ENCODE measurements around the gene GLIPR1L2.

Gene GLIPR1L2

DNA sequence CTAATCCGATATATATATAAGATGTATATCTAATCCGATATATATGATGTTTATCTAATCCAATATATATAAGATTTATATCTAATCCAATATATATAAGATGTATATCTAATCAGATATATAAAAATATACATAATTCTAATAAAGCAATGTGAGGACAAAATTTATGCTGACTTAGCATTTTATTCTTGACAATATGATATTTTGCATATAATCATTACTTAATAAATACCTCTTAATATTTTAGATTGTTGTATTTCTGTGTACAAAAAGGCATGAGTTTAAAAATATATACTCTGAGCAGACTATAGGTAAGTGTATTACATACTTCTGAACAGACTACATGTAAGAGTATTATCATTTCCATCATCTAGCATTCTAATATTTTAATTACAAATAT, 18.9 kb downstream of the GLIPR1L2 start:
- Mint-ChIP-seq H3K36me3 (ENCODE audit: low read depth) (no peaks in the 10 kb centered on the region), H3K4me1 (no peaks in the 10 kb centered on the region), H3K4me3 (no peak overlapping the region), H3K9me3 (peaks cover 5% of the 10 kb centered on the region), H3K27ac (no peak overlapping the region), H3K27me3 (ENCODE audit: low read depth, poor library complexity) (no peaks in the 10 kb centered on the region)
- no peak for DNase-seq
- TF ChIP-seq, protein P1, sequence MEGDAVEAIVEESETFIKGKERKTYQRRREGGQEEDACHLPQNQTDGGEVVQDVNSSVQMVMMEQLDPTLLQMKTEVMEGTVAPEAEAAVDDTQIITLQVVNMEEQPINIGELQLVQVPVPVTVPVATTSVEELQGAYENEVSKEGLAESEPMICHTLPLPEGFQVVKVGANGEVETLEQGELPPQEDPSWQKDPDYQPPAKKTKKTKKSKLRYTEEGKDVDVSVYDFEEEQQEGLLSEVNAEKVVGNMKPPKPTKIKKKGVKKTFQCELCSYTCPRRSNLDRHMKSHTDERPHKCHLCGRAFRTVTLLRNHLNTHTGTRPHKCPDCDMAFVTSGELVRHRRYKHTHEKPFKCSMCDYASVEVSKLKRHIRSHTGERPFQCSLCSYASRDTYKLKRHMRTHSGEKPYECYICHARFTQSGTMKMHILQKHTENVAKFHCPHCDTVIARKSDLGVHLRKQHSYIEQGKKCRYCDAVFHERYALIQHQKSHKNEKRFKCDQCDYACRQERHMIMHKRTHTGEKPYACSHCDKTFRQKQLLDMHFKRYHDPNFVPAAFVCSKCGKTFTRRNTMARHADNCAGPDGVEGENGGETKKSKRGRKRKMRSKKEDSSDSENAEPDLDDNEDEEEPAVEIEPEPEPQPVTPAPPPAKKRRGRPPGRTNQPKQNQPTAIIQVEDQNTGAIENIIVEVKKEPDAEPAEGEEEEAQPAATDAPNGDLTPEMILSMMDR (IDR thresholded peaks at IDR 0.05): no peak

DNA sequence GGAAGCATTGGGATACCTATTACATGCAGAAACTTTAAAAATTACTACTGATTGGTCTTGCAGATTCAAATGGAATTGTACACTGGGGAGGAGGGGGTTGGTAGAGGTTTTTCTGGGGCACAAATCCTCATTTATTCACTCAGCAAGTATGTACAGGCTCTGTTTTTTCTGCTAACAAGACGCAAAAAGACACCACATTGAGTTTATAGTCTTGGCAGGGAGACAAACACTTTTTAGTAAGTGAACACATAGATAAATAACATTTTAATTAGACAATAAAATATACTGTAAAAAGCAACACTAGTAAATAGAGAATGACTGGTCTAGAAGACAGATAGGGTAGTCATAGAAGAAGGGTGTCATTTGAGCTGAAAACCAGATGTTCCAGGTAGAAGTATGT, 23.8 kb downstream of the GLIPR1L2 start:
- Mint-ChIP-seq H3K9me3 (peaks cover 6% of the 10 kb centered on the region), H3K4me1 (no peaks in the 10 kb centered on the region), H3K4me3 (no peak overlapping the region)

DNA sequence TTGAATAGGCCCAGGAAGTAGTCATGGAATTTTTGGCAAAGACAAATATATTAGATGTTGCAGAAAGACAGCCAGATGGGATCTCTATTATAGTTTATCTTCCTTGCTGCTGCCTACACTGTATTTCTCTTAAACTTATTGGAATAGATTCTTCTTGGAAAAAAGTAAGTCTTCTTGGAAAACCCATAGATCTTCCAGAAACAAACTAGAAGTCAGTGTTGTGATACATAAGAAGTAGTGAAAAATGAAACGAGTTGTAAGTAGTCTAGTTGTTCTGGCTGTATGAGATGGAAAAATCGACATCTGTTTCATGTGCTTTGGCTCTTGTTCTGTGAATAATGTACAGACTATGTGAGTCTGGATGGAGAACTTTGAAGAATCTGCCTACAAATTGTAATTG, 29.0 kb downstream of the GLIPR1L2 start:
- TF ChIP-seq, protein P1 (IDR thresholded peaks at IDR 0.05): no peak
- no peaks in the 10 kb centered on the region for H3K36me3 Mint-ChIP-seq (ENCODE audit: low read depth)
- no peaks in the 10 kb centered on the region for H3K27me3 Mint-ChIP-seq (ENCODE audit: low read depth, poor library complexity)
- H3K4me3 Mint-ChIP-seq: no peak overlapping the region
- no peak for DNase-seq
- H3K9me3 Mint-ChIP-seq: peaks cover 16% of the 10 kb centered on the region
- H3K4me1 Mint-ChIP-seq: no peaks in the 10 kb centered on the region
- no peak overlapping the region for H3K27ac Mint-ChIP-seq

More for the DNA sequence above, 23.8 kb downstream of the GLIPR1L2 start:
- DNase-seq: no peak
- Mint-ChIP-seq H3K27me3 (ENCODE audit: low read depth, poor library complexity) (no peaks in the 10 kb centered on the region), H3K36me3 (ENCODE audit: low read depth) (no peaks in the 10 kb centered on the region), H3K27ac (no peak overlapping the region)
- TF ChIP-seq, protein P1 (IDR thresholded peaks at IDR 0.05): no peak

DNA sequence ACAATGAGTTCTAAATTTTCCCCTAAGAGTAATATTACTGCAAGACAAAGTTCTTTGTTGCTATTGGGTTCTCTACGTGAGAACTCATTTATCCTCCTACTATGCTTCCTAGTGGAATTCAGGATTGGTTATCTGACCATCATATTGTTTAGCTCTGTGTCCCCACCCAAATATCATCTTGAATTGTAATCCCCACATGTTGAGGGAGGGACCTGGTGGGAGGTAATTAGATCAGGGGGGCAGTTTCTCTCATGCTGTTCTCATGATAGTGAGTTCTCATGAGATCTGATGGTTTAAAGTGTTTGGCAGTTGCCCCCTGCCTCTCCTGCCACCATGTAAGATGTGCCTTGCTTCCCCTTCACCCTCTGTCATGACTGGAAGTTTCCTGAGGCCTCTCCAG, 36.6 kb downstream of the GLIPR1L2 start:
- H3K4me1 Mint-ChIP-seq: no peaks in the 10 kb centered on the region
- DNase-seq: no peak
- peaks cover 6% of the 10 kb centered on the region for H3K36me3 Mint-ChIP-seq (ENCODE audit: low read depth)
- H3K27me3 Mint-ChIP-seq (ENCODE audit: low read depth, poor library complexity): no peaks in the 10 kb centered on the region
- peaks cover 47% of the 10 kb centered on the region for H3K9me3 Mint-ChIP-seq
- no peak overlapping the region for H3K4me3 Mint-ChIP-seq
- TF ChIP-seq, protein P1 (IDR thresholded peaks at IDR 0.05): no peak
- no peak overlapping the region for H3K27ac Mint-ChIP-seq

DNA sequence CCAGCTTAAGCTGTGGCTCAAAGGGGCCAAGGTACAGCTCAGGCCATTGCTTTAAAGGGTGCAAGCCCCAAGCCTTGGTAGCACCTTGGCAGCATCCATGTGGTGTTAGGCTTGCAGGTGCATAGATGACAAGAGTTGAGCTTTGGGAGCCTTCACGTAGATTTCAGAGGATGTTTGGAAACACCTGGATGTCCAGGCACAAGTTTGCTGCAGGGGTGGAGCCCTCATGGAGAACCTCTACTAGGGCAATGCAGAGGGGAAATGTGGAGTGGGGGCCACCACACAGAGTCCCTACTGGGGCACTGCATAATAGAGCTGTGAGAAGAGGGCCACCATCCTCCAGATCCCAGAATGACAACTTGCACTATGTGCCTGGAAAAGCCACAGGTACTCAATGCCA, 37.9 kb downstream of the GLIPR1L2 start:
- Mint-ChIP-seq H3K27me3 (ENCODE audit: low read depth, poor library complexity) (no peaks in the 10 kb centered on the region), H3K36me3 (ENCODE audit: low read depth) (peaks cover 6% of the 10 kb centered on the region), H3K4me3 (no peak overlapping the region), H3K4me1 (no peaks in the 10 kb centered on the region), H3K9me3 (peaks cover 47% of the 10 kb centered on the region), H3K27ac (no peak overlapping the region)
- TF ChIP-seq, protein P1 (IDR thresholded peaks at IDR 0.05): no peak
- DNase-seq: no peak

DNA sequence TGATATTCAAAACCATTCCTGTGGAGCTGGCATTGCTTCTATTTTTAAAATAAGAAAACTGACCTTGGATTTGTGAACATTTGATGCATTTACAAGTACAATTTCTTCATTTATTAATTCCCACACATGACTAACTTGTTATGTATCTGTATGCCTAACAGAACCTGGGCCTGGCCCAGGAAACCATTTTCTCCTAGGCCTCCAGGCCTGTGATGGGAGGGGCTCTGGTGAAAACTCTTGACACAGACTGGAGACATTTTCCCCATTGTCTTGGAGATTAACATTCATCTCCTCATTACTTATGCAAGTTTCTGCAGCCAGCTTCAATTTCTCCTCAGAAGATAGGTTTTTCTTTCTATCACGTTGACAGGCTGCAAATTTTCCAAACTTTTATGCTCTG, 42.0 kb downstream of the GLIPR1L2 start:
- no peaks in the 10 kb centered on the region for H3K4me1 Mint-ChIP-seq
- no peaks in the 10 kb centered on the region for H3K27me3 Mint-ChIP-seq (ENCODE audit: low read depth, poor library complexity)
- no peak overlapping the region for H3K27ac Mint-ChIP-seq
- peaks cover 64% of the 10 kb centered on the region for H3K9me3 Mint-ChIP-seq
- DNase-seq: no peak
- no peak overlapping the region for H3K4me3 Mint-ChIP-seq
- peaks cover 11% of the 10 kb centered on the region for H3K36me3 Mint-ChIP-seq (ENCODE audit: low read depth)
- TF ChIP-seq, protein P1 (IDR thresholded peaks at IDR 0.05): no peak

All from nephron progenitor cell (in vitro differentiated cells).